Neural cell (in vitro differentiated cells): ENCODE results near the gene TMEM255B. TPM values are rescaled to one million over a fixed set of nuclear protein-coding genes. Genes with fewer than 3 reads are reported as not detected.
"Not testable (repeated sequence)": the region's sequence is repeated elsewhere in the genome, so short reads cannot be mapped to it uniquely, and the experiment has no call there.

ENCODE experiments used
- H2AFZ ChIP-seq: fragments of 200-600, 300-800 bp; sonication (generic), shearing (Covaris generic); 2 replicates; pipeline ENCODE4 v1.6.0; 2014; ENCODE audit warnings: low read depth, mild to moderate bottlenecking, antibody characterized with exemption, low read length, moderate library complexity
- H3F3A ChIP-seq: fragments of 200-600 bp; shearing (Covaris generic); 2 replicates; pipeline ENCODE4 v1.6.1; 2016; ENCODE audit warnings: mild to moderate bottlenecking, moderate library complexity, mixed read lengths, antibody characterized with exemption, low read length; ENCODE audit not compliant: insufficient read depth, poor library complexity, severe bottlenecking
- H3K27ac ChIP-seq: fragments of 200-600, 300-800 bp; sonication (generic), shearing (Covaris generic); 2 replicates; pipeline ENCODE4 v1.5.1; 2014; ENCODE audit warnings: mild to moderate bottlenecking, low read length, moderate library complexity
- H3K27me3 ChIP-seq: fragments of 300-800, 200-600 bp; sonication (generic), shearing (Covaris generic); 2 replicates; pipeline ENCODE4 v1.6.0; 2014; ENCODE audit warnings: mild to moderate bottlenecking, low read depth, low read length, moderate library complexity; ENCODE audit not compliant: insufficient read depth
- H3K36me3 ChIP-seq: fragments of 300-800, 200-600 bp; sonication (generic), shearing (Covaris generic); 2 replicates; pipeline ENCODE4 v1.5.1; 2014; ENCODE audit warnings: mild to moderate bottlenecking, antibody characterized with exemption, low read length, moderate library complexity; ENCODE audit not compliant: insufficient read depth
- H3K4me2 ChIP-seq: fragments of 300-800, 200-600 bp; sonication (generic), shearing (Covaris generic); 2 replicates; pipeline ENCODE4 v1.6.0; 2014; ENCODE audit warnings: mild to moderate bottlenecking, low read length
- H3K4me3 ChIP-seq: fragments of 300-800, 200-600 bp; sonication (generic), shearing (Covaris generic); 2 replicates; pipeline ENCODE4 v1.5.1; 2014; ENCODE audit warnings: mild to moderate bottlenecking, low read length, moderate library complexity
- H3K79me2 ChIP-seq: fragments of 200-600 bp; shearing (Covaris generic); replicated peaks from 2 replicates; pipeline ENCODE4 v1.6.0; 2014; ENCODE audit warnings: mild to moderate bottlenecking, low read length, moderate library complexity; ENCODE audit not compliant: insufficient read depth
- H3K9ac ChIP-seq: fragments of 300-800, 200-600 bp; sonication (generic), shearing (Covaris generic); 2 replicates; pipeline ENCODE4 v1.6.1; 2016; ENCODE audit warnings: mild to moderate bottlenecking, low read length, mixed read lengths
- H3K9me2 ChIP-seq: fragments of 200-600 bp; shearing (Covaris generic); 2 replicates; pipeline ENCODE4 v1.6.1; 2016; ENCODE audit warnings: mild to moderate bottlenecking, low read length, mixed read lengths; ENCODE audit not compliant: insufficient read depth
- H3K9me3 ChIP-seq: fragments of 200-600, 300-800 bp; sonication (generic), shearing (Covaris generic); 2 replicates; pipeline ENCODE4 v1.6.1; 2016; ENCODE audit warnings: mild to moderate bottlenecking, mixed run types, low read length, moderate library complexity, mixed read lengths
- H4K20me1 ChIP-seq: fragments of 200-600 bp; shearing (Covaris generic); 2 replicates; pipeline ENCODE4 v1.6.1; 2016; ENCODE audit warnings: mild to moderate bottlenecking, mixed run types; ENCODE audit not compliant: insufficient read depth
- CTCF ChIP-seq: fragments of 450-650 bp; IDR thresholded peaks from 2 replicates; pipeline ENCODE4 v1.5.1; 2014; ENCODE audit warnings: antibody characterized with exemption, mild to moderate bottlenecking, moderate library complexity; ENCODE audit not compliant: poor library complexity, severe bottlenecking
- EP300 ChIP-seq: fragments of 450-650 bp; conservative IDR thresholded peaks from 2 replicates; pipeline ENCODE4 v1.6.1; 2014; ENCODE audit warnings: antibody characterized with exemption, mild to moderate bottlenecking, moderate library complexity; ENCODE audit not compliant: poor library complexity, severe bottlenecking
- EZH2 ChIP-seq: fragments of 200-600, 300-800 bp; shearing (Covaris generic), sonication (generic); IDR thresholded peaks from 2 replicates; pipeline ENCODE4 v1.6.1; 2014; ENCODE audit warnings: antibody characterized with exemption, low read length, borderline replicate concordance, mild to moderate bottlenecking; ENCODE audit not compliant: insufficient read depth, poor library complexity, severe bottlenecking
- MXI1 ChIP-seq: fragments of 450-650 bp; conservative IDR thresholded peaks from 2 replicates; pipeline ENCODE4 v1.6.1; 2014; ENCODE audit warnings: antibody characterized with exemption, mild to moderate bottlenecking; ENCODE audit not compliant: poor library complexity, severe bottlenecking
- POLR2AphosphoS5 ChIP-seq: IDR thresholded peaks from 2 replicates; pipeline ENCODE4 v1.6.1; 2012
- RAD21 ChIP-seq: fragments of 450-650 bp; conservative IDR thresholded peaks from 2 replicates; pipeline ENCODE4 v1.6.1; 2014; ENCODE audit warnings: antibody characterized with exemption, mild to moderate bottlenecking, moderate library complexity
- REST ChIP-seq: IDR thresholded peaks from 2 replicates; pipeline ENCODE4 v1.6.1; 2012; ENCODE audit warnings: borderline replicate concordance
- SMC3 ChIP-seq: fragments of 450-650 bp; conservative IDR thresholded peaks from 2 replicates; pipeline ENCODE4 v1.6.1; 2014; ENCODE audit warnings: antibody characterized with exemption, mild to moderate bottlenecking, moderate library complexity; ENCODE audit not compliant: poor library complexity
- TAF1 ChIP-seq: IDR thresholded peaks from 2 replicates; pipeline ENCODE4 v1.6.1; 2012; ENCODE audit warnings: low read depth
- polyA plus RNA-seq: library from polyadenylated mRNA; depleted of rRNA; stranded (reverse); fragments of >200 nt; gene quantifications from 2 replicates; pipeline ENCODE4 v1.2.3, GENCODE V29; 2014

Gene TMEM255B
- polyA plus RNA-seq, 1 donor from 2014 or later: not detected

GRCh38 chr13:113724780-113725315, 34.2 kb upstream of the TMEM255B start:
- TF ChIP-seq EP300 (peak; percentile 22), MXI1 (peak; percentile 60), EZH2 (no peak), POLR2AphosphoS5 (no peak), RAD21 (peak; percentile 78), REST (no peak), CTCF (peak; percentile 86), TAF1 (no peak), SMC3 (peak; percentile 90)
- Histone ChIP-seq H3K27ac (no peak overlapping the region), H3K9me2 (no peaks in the 10 kb centered on the region), H3K9me3 (no peaks in the 10 kb centered on the region), H4K20me1 (no peaks in the 10 kb centered on the region), H3K27me3 (no peaks in the 10 kb centered on the region), H3K36me3 (no peaks in the 10 kb centered on the region), H3F3A (no peaks in the 10 kb centered on the region), H3K4me3 (peak overlapping the region; percentile 64), H2AFZ (no peak overlapping the region), H3K4me2 (peak overlapping the region; percentile 35), H3K79me2 (no peaks in the 10 kb centered on the region), H3K9ac (peak overlapping the region; percentile 45)

- H3F3A ChIP-seq, H3K36me3 ChIP-seq, H3K4me2 ChIP-seq, H3K9me3 ChIP-seq, H2AFZ ChIP-seq, H3K27me3 ChIP-seq, H4K20me1 ChIP-seq, H3K79me2 ChIP-seq, H3K9me2 ChIP-seq, H3K27ac ChIP-seq, H3K9ac ChIP-seq: not testable (repeated sequence)
- H3K4me3 ChIP-seq: peak overlapping the region; percentile 64
Observed at GRCh38 chr13:113725329-113726105, 33.5 kb upstream of the TMEM255B start.

GRCh38 chr13:113726106-113726821, 32.8 kb upstream of the TMEM255B start:
- H3K36me3 ChIP-seq, H2AFZ ChIP-seq, H3K27ac ChIP-seq, H3K27me3 ChIP-seq, H3F3A ChIP-seq, H3K9ac ChIP-seq, H3K9me3 ChIP-seq, H3K4me2 ChIP-seq, H3K79me2 ChIP-seq, H4K20me1 ChIP-seq, H3K9me2 ChIP-seq: not testable (repeated sequence)
- H3K4me3 ChIP-seq: peak overlapping the region; percentile 62
